Measurements from ENCODE around the gene TMEM150A. TPM values are rescaled to one million over a fixed set of nuclear protein-coding genes. Genes with fewer than 3 reads are reported as not detected.

Gene TMEM150A, protein sequence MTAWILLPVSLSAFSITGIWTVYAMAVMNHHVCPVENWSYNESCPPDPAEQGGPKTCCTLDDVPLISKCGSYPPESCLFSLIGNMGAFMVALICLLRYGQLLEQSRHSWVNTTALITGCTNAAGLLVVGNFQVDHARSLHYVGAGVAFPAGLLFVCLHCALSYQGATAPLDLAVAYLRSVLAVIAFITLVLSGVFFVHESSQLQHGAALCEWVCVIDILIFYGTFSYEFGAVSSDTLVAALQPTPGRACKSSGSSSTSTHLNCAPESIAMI
- 0.92 TPM in 1 of 2 replicates, not detected in the other for total RNA-seq (2014; rRNA removed; shearing (Covaris generic))
- 0.74 and 1.1 TPM in 2 replicates for total RNA-seq (2022)
- Bru-seq, nascent RNA = percentile 25 among the genes with signal in this experiment
- BruChase-seq, experiment 1, labeled RNA remaining after a 6-hour chase = percentile 28 among the genes with signal in this experiment
- percentile 26 among the genes with signal in this experiment for BruChase-seq, experiment 2, labeled RNA remaining after a 2-hour chase
- long read RNA-seq, partial matches to known transcripts = 0 of 1 reads
- long read RNA-seq, other reads (novel, unspliced or antisense) = 1 of 1 reads

DNA sequence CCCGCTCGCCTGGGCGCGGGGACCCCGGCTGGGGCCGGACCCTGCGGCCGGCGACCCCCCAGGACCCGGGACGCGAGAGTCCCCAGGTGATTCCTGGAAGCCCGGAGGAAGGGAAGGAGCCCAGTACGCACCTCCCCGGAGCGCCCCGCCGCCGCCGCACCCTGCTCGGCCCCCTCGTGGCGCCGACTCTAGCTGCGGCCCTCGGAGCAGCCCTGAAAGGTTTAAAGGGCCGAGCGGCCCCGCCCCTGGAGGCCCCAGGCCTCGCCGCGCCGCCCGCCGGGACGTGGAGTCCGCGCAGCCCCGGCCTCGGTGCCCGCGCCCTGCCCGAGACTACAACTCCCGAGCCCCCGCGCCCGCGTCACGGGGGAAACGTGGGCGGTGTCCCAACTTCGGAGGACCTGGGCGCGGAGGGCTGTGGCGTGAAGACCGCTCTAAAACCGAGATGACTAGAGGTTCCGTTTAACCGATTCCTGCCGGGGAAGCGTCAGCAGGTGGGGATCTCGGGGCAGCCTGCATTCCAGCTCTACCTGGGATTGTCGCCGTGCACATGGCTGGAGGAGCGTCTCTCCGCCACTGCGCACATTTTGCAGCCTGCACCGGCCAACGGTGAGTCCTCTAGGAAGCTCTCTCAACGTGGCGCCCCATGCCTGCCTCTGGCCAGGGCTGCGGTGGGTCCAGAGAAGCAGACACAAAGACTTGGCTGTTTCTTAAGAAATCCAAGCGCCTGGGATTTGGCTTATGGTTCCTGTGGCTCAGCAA is at the start of gene TMEM150A:
TSS of gene TMEM150A (minus strand) at position 223 of the 759 bp plus-strand sequence. CDS start 750 bp downstream, outside the sequence.
- ChIA-PET POLR2A (interaction anchor here (0.5 kb wide), 1 partner anchor 16 kb away, joined by 3 read pairs; no protein-coding TSS in a partner anchor), CTCF (ENCODE audit: unreplicated experiment) (no interaction called here)
- no peaks in the 10 kb centered on the region for H3K9me2 ChIP-seq (ENCODE audit: insufficient read depth, low read length)
- no peak within 1 kb of the TSS for H3K27ac ChIP-seq (ENCODE audit: low read depth, low read length, poor library complexity, severe bottlenecking)
- H3K4me3 ChIP-seq (ENCODE audit: low read depth, low read length, poor library complexity, severe bottlenecking) = peak within 1 kb of the TSS; percentile 72
- H3K4me1 ChIP-seq (ENCODE audit: insufficient read depth, low read length, poor library complexity, severe bottlenecking) = peaks cover 19% of the 10 kb centered on the region
- H3K9me3 ChIP-seq (ENCODE audit: low read length) = no peaks in the 10 kb centered on the region
- no peaks in the 10 kb centered on the region for H3K79me2 ChIP-seq (ENCODE audit: insufficient read depth, low read depth, low read length)
- no peaks in the 10 kb centered on the region; the same call in 1 of the 2 replicates for H4K20me1 ChIP-seq (ENCODE audit: insufficient read depth, low read length)
- intact Hi-C loops (cut with micrococcal nuclease; ENCODE audit: unreplicated experiment) = loop anchor here (2.0 kb wide), 2 partner anchors 24 to 42 kb away; partner anchors contain the start of gene GGCX
- peak; percentile 92 for DNase-seq (ENCODE audit: low spot score)
- no peak for TF ChIP-seq EZH2phosphoT487 (IDR thresholded peaks at IDR 0.05; ENCODE audit: borderline replicate concordance, low read depth, low read length)
- TF ChIP-seq, protein P1, sequence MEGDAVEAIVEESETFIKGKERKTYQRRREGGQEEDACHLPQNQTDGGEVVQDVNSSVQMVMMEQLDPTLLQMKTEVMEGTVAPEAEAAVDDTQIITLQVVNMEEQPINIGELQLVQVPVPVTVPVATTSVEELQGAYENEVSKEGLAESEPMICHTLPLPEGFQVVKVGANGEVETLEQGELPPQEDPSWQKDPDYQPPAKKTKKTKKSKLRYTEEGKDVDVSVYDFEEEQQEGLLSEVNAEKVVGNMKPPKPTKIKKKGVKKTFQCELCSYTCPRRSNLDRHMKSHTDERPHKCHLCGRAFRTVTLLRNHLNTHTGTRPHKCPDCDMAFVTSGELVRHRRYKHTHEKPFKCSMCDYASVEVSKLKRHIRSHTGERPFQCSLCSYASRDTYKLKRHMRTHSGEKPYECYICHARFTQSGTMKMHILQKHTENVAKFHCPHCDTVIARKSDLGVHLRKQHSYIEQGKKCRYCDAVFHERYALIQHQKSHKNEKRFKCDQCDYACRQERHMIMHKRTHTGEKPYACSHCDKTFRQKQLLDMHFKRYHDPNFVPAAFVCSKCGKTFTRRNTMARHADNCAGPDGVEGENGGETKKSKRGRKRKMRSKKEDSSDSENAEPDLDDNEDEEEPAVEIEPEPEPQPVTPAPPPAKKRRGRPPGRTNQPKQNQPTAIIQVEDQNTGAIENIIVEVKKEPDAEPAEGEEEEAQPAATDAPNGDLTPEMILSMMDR (conservative IDR thresholded peaks at IDR 0.05; ENCODE audit: low read length) = peak; percentile 53
- BruUV-seq (replicated peaks) = no TSS peak
- peaks cover 16% of the 10 kb centered on the region for H3K36me3 ChIP-seq (ENCODE audit: insufficient read depth, low read length)
- peak within 1 kb of the TSS; percentile 63 for H2AFZ ChIP-seq (ENCODE audit: low read length)
- H3K4me2 ChIP-seq (ENCODE audit: low read length) = peak within 1 kb of the TSS; percentile 71

DNA sequence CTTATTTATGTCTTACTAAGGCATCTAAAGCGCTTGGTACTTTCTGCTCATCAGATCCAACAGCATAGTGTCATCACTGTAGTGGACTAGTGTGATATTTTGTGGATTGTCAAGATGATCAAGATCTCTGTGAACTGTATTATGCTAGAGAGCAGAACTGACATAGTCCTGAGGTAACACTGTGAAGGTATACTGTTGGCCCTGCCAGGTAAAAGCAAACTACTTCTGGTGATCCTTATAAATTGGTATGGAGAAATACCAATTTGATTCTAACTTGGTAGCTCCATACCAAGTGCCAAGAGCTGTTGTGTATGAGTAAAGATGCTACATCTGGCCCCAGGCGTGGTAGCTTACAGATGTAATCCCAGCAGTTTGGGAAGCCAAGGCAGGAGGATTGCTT is 49.6 kb upstream of the TMEM150A start:
- Histone ChIP-seq H3K4me1 (ENCODE audit: insufficient read depth, low read length, poor library complexity, severe bottlenecking) (no peaks in the 10 kb centered on the region), H3K4me3 (ENCODE audit: low read depth, low read length, poor library complexity, severe bottlenecking) (no peak overlapping the region), H3K9me3 (ENCODE audit: low read length) (no peaks in the 10 kb centered on the region), H3K9me2 (ENCODE audit: insufficient read depth, low read length) (no peaks in the 10 kb centered on the region), H3K79me2 (ENCODE audit: insufficient read depth, low read depth, low read length) (no peaks in the 10 kb centered on the region), H4K20me1 (ENCODE audit: insufficient read depth, low read length) (no peaks in the 10 kb centered on the region), H3K36me3 (ENCODE audit: insufficient read depth, low read length) (peaks cover 74% of the 10 kb centered on the region), H2AFZ (ENCODE audit: low read length) (no peak overlapping the region), H3K4me2 (ENCODE audit: low read length) (no peak overlapping the region), H3K27ac (ENCODE audit: low read depth, low read length, poor library complexity, severe bottlenecking) (no peak overlapping the region)
- no peak for DNase-seq (ENCODE audit: low spot score)
- ChIA-PET POLR2A (interaction anchor here (0.6 to 1.2 kb wide), 3 partner anchors 14 to 807 kb away, joined by 3 to 7 read pairs (median 4); no protein-coding TSS in a partner anchor), CTCF (ENCODE audit: unreplicated experiment) (no interaction called here)
- TF ChIP-seq, protein P1 (conservative IDR thresholded peaks at IDR 0.05; ENCODE audit: low read length) = no peak
- TF ChIP-seq EZH2phosphoT487 (IDR thresholded peaks at IDR 0.05; ENCODE audit: borderline replicate concordance, low read depth, low read length) = no peak
- no TSS peak for BruUV-seq (replicated peaks)
- intact Hi-C loops (cut with micrococcal nuclease; ENCODE audit: unreplicated experiment) = no loop called here

Data from OCI-LY7 (cell line).